Measurements from ENCODE around the gene SPINK4. TPM values are rescaled to one million over a fixed set of nuclear protein-coding genes. Genes with fewer than 3 reads are reported as not detected.

The SPINK4 gene
- polyA plus RNA-seq, 1 donor (not counting 4 experiments of a cell fraction or from before 2014, with no cell fraction given), result not detected

DNA sequence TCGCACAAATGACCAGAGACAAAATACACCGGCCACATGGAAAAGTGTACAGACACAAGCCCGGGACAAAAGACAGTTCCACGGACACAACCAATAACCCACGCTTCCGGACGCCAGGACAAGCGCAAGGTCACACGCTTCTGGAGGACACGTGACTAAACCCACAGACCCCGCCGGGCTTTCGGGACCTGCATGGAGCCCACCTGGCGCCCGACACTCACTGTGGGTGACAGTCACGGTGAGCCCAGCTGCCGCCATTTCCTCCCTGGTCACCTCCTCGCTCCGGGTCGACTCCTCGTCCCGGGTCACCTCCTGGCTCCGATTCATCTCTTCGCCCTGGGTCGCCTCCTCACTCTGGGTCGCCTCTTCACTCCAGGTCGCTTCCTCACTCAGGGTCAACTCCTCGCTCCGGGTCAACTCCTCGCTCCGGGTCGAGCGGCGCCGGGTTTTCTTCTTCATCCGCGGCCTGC is 24.1 kb downstream of the SPINK4 start:
- Histone ChIP-seq H3K4me3 (ENCODE audit: control insufficient read depth in 2 of 3, extremely low read depth in 1 of 3, insufficient read depth in 2 of 3, low read depth in 1 of 3, low read length in 3 of 3) (peak overlapping the region; percentile 75 to 98 (median 91)), H3K9ac (ENCODE audit: control insufficient read depth, extremely low read depth, insufficient read depth, low read length) (peak overlapping the region; percentile 98), H3K27me3 (ENCODE audit: control insufficient read depth, extremely low read depth, insufficient read depth, low read length) (no peaks in the 10 kb centered on the region), H3K36me3 (ENCODE audit: control insufficient read depth in 2 of 2, extremely low read depth in 1 of 2, insufficient read depth in 2 of 2, low read length in 2 of 2) (peaks cover 19% of the 10 kb centered on the region in 2 experiments), H3K9me1 (ENCODE audit: control insufficient read depth, extremely low read depth, insufficient read depth, low read length) (no peaks in the 10 kb centered on the region), H3K27ac (ENCODE audit: control insufficient read depth, insufficient read depth, low read length) (peak overlapping the region; percentile 96), H4K20me1 (ENCODE audit: control insufficient read depth, extremely low read depth, insufficient read depth, low read length) (no peaks in the 10 kb centered on the region), H2AFZ (ENCODE audit: control insufficient read depth, low read length) (peak overlapping the region; percentile 81), H3K9me3 (ENCODE audit: control insufficient read depth, low read depth, low read length) (no peaks in the 10 kb centered on the region), H3K4me1 (ENCODE audit: control insufficient read depth, extremely low read depth, insufficient read depth, low read length) (peaks cover 18% of the 10 kb centered on the region), H3K79me2 (ENCODE audit: control insufficient read depth, insufficient read depth, low read length) (peaks cover 44% of the 10 kb centered on the region), H3K4me2 (ENCODE audit: control insufficient read depth, extremely low read depth, insufficient read depth, low read depth, low read length) (peak overlapping the region; percentile 88)
- FAIRE-seq (no peak), DNase-seq (ENCODE audit: low read depth, low spot score) (no peak)
- TF ChIP-seq, protein P1, sequence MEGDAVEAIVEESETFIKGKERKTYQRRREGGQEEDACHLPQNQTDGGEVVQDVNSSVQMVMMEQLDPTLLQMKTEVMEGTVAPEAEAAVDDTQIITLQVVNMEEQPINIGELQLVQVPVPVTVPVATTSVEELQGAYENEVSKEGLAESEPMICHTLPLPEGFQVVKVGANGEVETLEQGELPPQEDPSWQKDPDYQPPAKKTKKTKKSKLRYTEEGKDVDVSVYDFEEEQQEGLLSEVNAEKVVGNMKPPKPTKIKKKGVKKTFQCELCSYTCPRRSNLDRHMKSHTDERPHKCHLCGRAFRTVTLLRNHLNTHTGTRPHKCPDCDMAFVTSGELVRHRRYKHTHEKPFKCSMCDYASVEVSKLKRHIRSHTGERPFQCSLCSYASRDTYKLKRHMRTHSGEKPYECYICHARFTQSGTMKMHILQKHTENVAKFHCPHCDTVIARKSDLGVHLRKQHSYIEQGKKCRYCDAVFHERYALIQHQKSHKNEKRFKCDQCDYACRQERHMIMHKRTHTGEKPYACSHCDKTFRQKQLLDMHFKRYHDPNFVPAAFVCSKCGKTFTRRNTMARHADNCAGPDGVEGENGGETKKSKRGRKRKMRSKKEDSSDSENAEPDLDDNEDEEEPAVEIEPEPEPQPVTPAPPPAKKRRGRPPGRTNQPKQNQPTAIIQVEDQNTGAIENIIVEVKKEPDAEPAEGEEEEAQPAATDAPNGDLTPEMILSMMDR (optimal IDR thresholded peaks at IDR 0.05 in 1 of 3, IDR thresholded peaks at IDR 0.05 in 1 of 3, conservative IDR thresholded peaks at IDR 0.05 in 1 of 3; ENCODE audit: extremely low read depth in 1 of 3, insufficient read depth in 2 of 3, low read length in 3 of 3), result no peak
- TF ChIP-seq EZH2 (IDR thresholded peaks at IDR 0.05; ENCODE audit: low read length), result no peak
- dilution Hi-C loops (cut with MboI; ENCODE audit: extremely low pct_ligation_motif_present, low sequenced_read_pairs), result no loop called here

DNA sequence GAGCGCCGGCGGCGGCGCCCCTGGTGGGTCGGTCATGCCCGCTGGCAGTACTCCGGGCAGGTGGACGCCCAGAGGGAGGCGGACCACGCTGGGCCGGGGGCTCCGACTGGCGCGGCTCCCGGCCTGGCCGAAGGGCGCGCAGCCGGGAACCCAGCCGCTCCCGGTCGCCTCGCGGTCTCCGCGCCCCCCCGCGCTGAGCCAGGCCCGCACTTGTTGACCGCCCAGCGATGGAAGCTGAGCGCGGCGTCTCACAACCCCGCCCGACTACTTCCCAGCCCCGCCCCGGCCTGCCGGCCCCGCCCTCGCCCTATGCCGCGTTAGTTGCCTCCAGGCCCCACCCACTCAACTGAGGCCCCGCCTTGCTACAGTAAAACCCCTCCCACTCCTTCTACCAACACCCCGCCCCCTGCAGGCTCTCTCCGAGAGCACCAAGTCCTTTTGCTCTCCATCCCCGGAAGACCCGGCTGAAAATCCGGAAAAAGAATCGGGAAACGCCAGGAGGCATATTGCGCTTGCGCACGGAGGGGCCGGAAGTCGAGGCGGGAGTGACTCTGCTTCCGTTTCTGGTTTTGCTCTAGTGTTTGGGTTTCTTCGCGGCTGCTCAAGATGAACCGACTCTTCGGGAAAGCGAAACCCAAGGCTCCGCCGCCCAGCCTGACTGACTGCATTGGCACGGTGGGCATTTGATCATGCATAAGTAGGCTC is 24.7 kb downstream of the SPINK4 start, which contains the start of the genes BAG1 and CHMP5:
Gene BAG1 (minus strand): TSS at position 236 of the 705 bp plus-strand sequence.
Gene CHMP5 (plus strand): TSS at position 577 of the 705 bp plus-strand sequence. CDS start 30 bp downstream, at position 607.
- Histone ChIP-seq H3K36me3 (ENCODE audit: control insufficient read depth in 2 of 2, extremely low read depth in 1 of 2, insufficient read depth in 2 of 2, low read length in 2 of 2) (peaks cover 15 to 17% of the 10 kb centered on the region in 2 experiments), H2AFZ (ENCODE audit: control insufficient read depth, low read length) (peak within 1 kb of the TSS; percentile 81), H3K9me1 (ENCODE audit: control insufficient read depth, extremely low read depth, insufficient read depth, low read length) (no peaks in the 10 kb centered on the region), H3K9ac (ENCODE audit: control insufficient read depth, extremely low read depth, insufficient read depth, low read length) (peak within 1 kb of the TSS; percentile 98), H3K27ac (ENCODE audit: control insufficient read depth, insufficient read depth, low read length) (peak within 1 kb of the TSS; percentile 96), H4K20me1 (ENCODE audit: control insufficient read depth, extremely low read depth, insufficient read depth, low read length) (no peaks in the 10 kb centered on the region), H3K79me2 (ENCODE audit: control insufficient read depth, insufficient read depth, low read length) (peaks cover 42% of the 10 kb centered on the region), H3K4me2 (ENCODE audit: control insufficient read depth, extremely low read depth, insufficient read depth, low read depth, low read length) (peak within 1 kb of the TSS; percentile 88), H3K27me3 (ENCODE audit: control insufficient read depth, extremely low read depth, insufficient read depth, low read length) (no peaks in the 10 kb centered on the region), H3K9me3 (ENCODE audit: control insufficient read depth, low read depth, low read length) (no peaks in the 10 kb centered on the region), H3K4me3 (ENCODE audit: control insufficient read depth in 2 of 3, extremely low read depth in 1 of 3, insufficient read depth in 2 of 3, low read depth in 1 of 3, low read length in 3 of 3) (peak within 1 kb of the TSS; percentile 75 to 98 (median 93)), H3K4me1 (ENCODE audit: control insufficient read depth, extremely low read depth, insufficient read depth, low read length) (peaks cover 18% of the 10 kb centered on the region)
- TF ChIP-seq, protein P1 (optimal IDR thresholded peaks at IDR 0.05 in 1 of 3, IDR thresholded peaks at IDR 0.05 in 1 of 3, conservative IDR thresholded peaks at IDR 0.05 in 1 of 3; ENCODE audit: extremely low read depth in 1 of 3, insufficient read depth in 2 of 3, low read length in 3 of 3), result peak; percentile 9 to 32 (median 11)
- TF ChIP-seq EZH2 (IDR thresholded peaks at IDR 0.05; ENCODE audit: low read length), result no peak
- dilution Hi-C loops (cut with MboI; ENCODE audit: extremely low pct_ligation_motif_present, low sequenced_read_pairs), result no loop called here
- FAIRE-seq, result peak; percentile 72
- peak; percentile 99 for DNase-seq (ENCODE audit: low read depth, low spot score)
